Measurements from ENCODE around the gene OVOL3. TPM values are rescaled to one million over a fixed set of nuclear protein-coding genes. Genes with fewer than 3 reads are reported as not detected.

The OVOL3 gene
- total RNA-seq, 2 experiments from 2014 or later: not detected

- no peaks in the 10 kb centered on the region for H3K9me3 ChIP-seq (ENCODE audit: low read length)
- ChIA-PET POLR2A (no interaction called here), CTCF (ENCODE audit: unreplicated experiment) (no interaction called here)
- BruUV-seq (replicated peaks): no TSS peak
- H3K36me3 ChIP-seq (ENCODE audit: insufficient read depth, low read length): peaks cover 99% of the 10 kb centered on the region
- no peak overlapping the region for H2AFZ ChIP-seq (ENCODE audit: low read length)
- TF ChIP-seq CTCF (conservative IDR thresholded peaks at IDR 0.05; ENCODE audit: low read length) (no peak), EZH2phosphoT487 (IDR thresholded peaks at IDR 0.05; ENCODE audit: borderline replicate concordance, low read depth, low read length) (no peak)
- no peak for DNase-seq (ENCODE audit: low spot score)
- intact Hi-C loops (cut with micrococcal nuclease; ENCODE audit: unreplicated experiment): no loop called here
- H3K4me1 ChIP-seq (ENCODE audit: insufficient read depth, low read length, poor library complexity, severe bottlenecking): no peaks in the 10 kb centered on the region
- H4K20me1 ChIP-seq (ENCODE audit: insufficient read depth, low read length): no peaks in the 10 kb centered on the region
- no peak overlapping the region for H3K4me2 ChIP-seq (ENCODE audit: low read length)
- H3K4me3 ChIP-seq (ENCODE audit: low read depth, low read length, poor library complexity, severe bottlenecking): no peak overlapping the region
- H3K79me2 ChIP-seq (ENCODE audit: insufficient read depth, low read depth, low read length): no peaks in the 10 kb centered on the region
- no peak overlapping the region for H3K27ac ChIP-seq (ENCODE audit: low read depth, low read length, poor library complexity, severe bottlenecking)
- H3K9me2 ChIP-seq (ENCODE audit: insufficient read depth, low read length): no peaks in the 10 kb centered on the region
Measured at GRCh38 chr19:36086326-36086725, 24.6 kb upstream of the OVOL3 start.

GRCh38 chr19:36089847-36090246 is 21.1 kb upstream of the OVOL3 start:
- CTCF ChIA-PET (ENCODE audit: unreplicated experiment): no interaction called here
- H3K4me3 ChIP-seq (ENCODE audit: low read depth, low read length, poor library complexity, severe bottlenecking): no peak overlapping the region
- H2AFZ ChIP-seq (ENCODE audit: low read length): no peak overlapping the region
- H3K4me2 ChIP-seq (ENCODE audit: low read length): no peak overlapping the region
- no peak overlapping the region for H3K27ac ChIP-seq (ENCODE audit: low read depth, low read length, poor library complexity, severe bottlenecking)
- DNase-seq (ENCODE audit: low spot score): no peak
- no peaks in the 10 kb centered on the region for H3K9me2 ChIP-seq (ENCODE audit: insufficient read depth, low read length)
- no TSS peak for BruUV-seq (replicated peaks)
- no peaks in the 10 kb centered on the region for H3K4me1 ChIP-seq (ENCODE audit: insufficient read depth, low read length, poor library complexity, severe bottlenecking)
- no peaks in the 10 kb centered on the region for H3K9me3 ChIP-seq (ENCODE audit: low read length)
- POLR2A ChIA-PET: no interaction called here
- H4K20me1 ChIP-seq (ENCODE audit: insufficient read depth, low read length): no peaks in the 10 kb centered on the region
- H3K36me3 ChIP-seq (ENCODE audit: insufficient read depth, low read length): peaks cover 98% of the 10 kb centered on the region
- intact Hi-C loops (cut with micrococcal nuclease; ENCODE audit: unreplicated experiment): no loop called here
- H3K79me2 ChIP-seq (ENCODE audit: insufficient read depth, low read depth, low read length): no peaks in the 10 kb centered on the region
- TF ChIP-seq CTCF (conservative IDR thresholded peaks at IDR 0.05; ENCODE audit: low read length): no peak
- TF ChIP-seq EZH2phosphoT487 (IDR thresholded peaks at IDR 0.05; ENCODE audit: borderline replicate concordance, low read depth, low read length): no peak

DNA sequence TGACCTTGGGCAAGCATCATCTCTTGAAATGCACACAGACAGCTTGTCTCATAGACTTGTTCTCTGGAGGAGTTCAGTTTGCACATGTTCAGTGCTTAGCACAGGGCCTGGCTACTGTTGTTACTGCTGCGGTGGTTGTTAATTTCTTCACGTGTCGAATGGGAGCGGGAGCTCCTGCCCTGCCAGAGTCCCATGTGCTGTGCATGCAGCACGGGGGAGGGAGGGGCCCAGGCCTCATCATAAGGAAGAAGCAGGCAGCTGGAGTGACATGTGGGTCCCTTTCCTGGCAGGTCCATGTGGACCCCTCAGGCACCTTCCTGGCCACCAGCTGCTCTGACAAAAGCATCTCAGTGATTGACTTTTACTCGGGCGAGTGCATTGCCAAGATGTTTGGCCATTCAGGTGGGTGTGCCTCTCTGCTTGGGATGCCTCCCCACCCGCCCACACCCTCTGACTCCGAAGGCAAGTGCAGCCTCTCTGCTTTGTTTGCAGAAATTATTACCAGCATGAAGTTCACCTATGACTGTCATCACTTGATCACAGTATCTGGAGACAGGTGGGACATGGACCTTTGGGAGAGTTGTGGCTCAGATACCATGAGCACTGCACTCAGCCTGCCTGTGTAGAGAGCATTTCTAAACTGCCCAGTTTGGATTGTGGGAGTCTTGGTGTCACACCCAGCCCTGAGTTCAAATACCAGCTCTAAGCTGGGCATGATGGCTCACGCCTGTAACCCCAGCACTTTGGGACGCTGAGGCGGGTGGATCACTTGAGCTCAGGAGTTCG is 19.8 kb upstream of the OVOL3 start:
- POLR2A ChIA-PET: interaction anchor here (0.6 to 0.7 kb wide), 2 partner anchors 10 to 25 kb away, joined by 3 read pairs; no protein-coding TSS in a partner anchor
- CTCF ChIA-PET (ENCODE audit: unreplicated experiment): no interaction called here

More for the DNA sequence above, 19.8 kb upstream of the OVOL3 start:
- Histone ChIP-seq H3K4me2 (ENCODE audit: low read length) (no peak overlapping the region), H3K79me2 (ENCODE audit: insufficient read depth, low read depth, low read length) (no peaks in the 10 kb centered on the region), H2AFZ (ENCODE audit: low read length) (no peak overlapping the region), H3K36me3 (ENCODE audit: insufficient read depth, low read length) (peaks cover 98% of the 10 kb centered on the region), H3K4me1 (ENCODE audit: insufficient read depth, low read length, poor library complexity, severe bottlenecking) (no peaks in the 10 kb centered on the region), H3K4me3 (ENCODE audit: low read depth, low read length, poor library complexity, severe bottlenecking) (no peak overlapping the region), H3K27ac (ENCODE audit: low read depth, low read length, poor library complexity, severe bottlenecking) (no peak overlapping the region), H3K9me2 (ENCODE audit: insufficient read depth, low read length) (no peaks in the 10 kb centered on the region), H4K20me1 (ENCODE audit: insufficient read depth, low read length) (no peaks in the 10 kb centered on the region), H3K9me3 (ENCODE audit: low read length) (no peaks in the 10 kb centered on the region)
- no TSS peak for BruUV-seq (replicated peaks)
- no peak for DNase-seq (ENCODE audit: low spot score)
- intact Hi-C loops (cut with micrococcal nuclease; ENCODE audit: unreplicated experiment): no loop called here
- TF ChIP-seq CTCF (conservative IDR thresholded peaks at IDR 0.05; ENCODE audit: low read length): no peak
- TF ChIP-seq EZH2phosphoT487 (IDR thresholded peaks at IDR 0.05; ENCODE audit: borderline replicate concordance, low read depth, low read length): no peak

Data from OCI-LY7 (cell line).